Omental fat pad (tissue), 4 donors: Measurements from ENCODE around the gene PCMTD2. TPM values are rescaled to one million over a fixed set of nuclear protein-coding genes. Genes with fewer than 3 reads are reported as not detected.

Source experiments
- ATAC-seq: fragments of 150-250 bp; one replicate; pipeline ENCODE4 v1.9.1; 2016; ENCODE audit warnings: mild to moderate bottlenecking, moderate library complexity; ENCODE audit not compliant: low FRiP score
- DNase-seq: peaks from one replicate; pipeline ENCODE4 v3.0.0-alpha.2; 2019; ENCODE audit warnings: low spot score
- CTCF ChIP-seq, 3 donors: fragments of 450-650 bp; IDR thresholded peaks; one replicate each; pipeline ENCODE4 v1.5.1; 2016 to 2017; ENCODE audit warnings: antibody characterized with exemption in 3 of 3, mild to moderate bottlenecking in 3 of 3, moderate library complexity in 2 of 3
- total RNA-seq, 4 donors: library from RNA; depleted of rRNA; stranded (reverse); fragments of >200 nt; gene quantifications; one replicate each; pipeline ENCODE4 v1.1.0, GENCODE V29; 2016

The PCMTD2 gene
- total RNA-seq = 10 to 100 TPM; 31.7 to 97.9 (median 70.7) TPM

GRCh38 chr20:64255361-64256281 lies at the start of gene PCMTD2:
TSS of gene PCMTD2 (plus strand) at chr20:64255748. CDS start at chr20:64259966, 4,218 bp downstream.
- peak; percentile 67 for DNase-seq
- ATAC-seq = peak; percentile 95
- TF ChIP-seq CTCF (IDR thresholded peaks at IDR 0.05) = no peak

DNA sequence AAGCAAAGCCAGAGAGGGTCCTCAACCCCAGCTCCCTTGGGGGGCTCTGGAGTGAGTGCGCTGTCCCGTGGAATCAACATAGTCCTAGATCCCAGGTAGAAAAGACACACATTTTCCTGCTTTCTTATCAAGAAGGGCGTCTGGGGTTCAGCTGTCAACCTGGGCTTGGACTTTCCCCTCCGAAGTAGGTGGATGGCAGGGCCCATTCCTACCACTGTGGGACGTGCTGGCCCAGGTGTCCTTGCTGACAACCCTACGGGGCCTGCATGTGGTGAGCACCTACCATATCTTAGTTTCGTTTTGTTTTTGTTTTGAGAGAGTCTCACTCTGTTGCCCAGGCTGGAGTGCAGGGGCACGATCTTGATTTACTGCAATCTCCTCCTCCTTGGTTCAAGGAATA lies 48.9 kb upstream of the PCMTD2 start:
- DNase-seq (no peak), ATAC-seq (no peak)
- no peak for TF ChIP-seq CTCF (IDR thresholded peaks at IDR 0.05)

GRCh38 chr20:64207641-64208590 lies 47.6 kb upstream of the PCMTD2 start:
- ATAC-seq (no peak), DNase-seq (no peak)
- TF ChIP-seq CTCF (IDR thresholded peaks at IDR 0.05) = no peak

DNA sequence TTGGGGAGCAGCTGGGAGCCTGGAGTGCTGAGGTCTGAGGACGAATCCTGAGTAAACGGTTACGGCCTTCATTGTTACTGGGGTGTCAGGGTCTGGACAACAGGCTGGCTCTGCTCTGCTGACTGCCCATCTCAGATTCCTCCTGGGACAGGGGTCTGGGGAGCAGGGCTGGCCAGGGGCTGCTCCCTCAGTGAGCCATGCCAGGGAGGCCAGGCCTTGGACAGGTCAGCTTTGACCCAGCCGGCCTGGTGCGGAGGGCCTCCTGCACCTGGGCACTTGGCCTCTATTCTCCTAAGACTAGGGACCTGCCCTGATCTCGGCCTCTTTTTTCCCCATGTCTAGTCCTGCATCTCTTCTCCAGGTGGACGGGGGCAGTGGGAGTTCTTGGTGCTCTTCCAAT lies 46.4 kb upstream of the PCMTD2 start:
- DNase-seq = no peak
- TF ChIP-seq CTCF (IDR thresholded peaks at IDR 0.05) = no peak
- ATAC-seq = no peak

- no peak for ATAC-seq
- DNase-seq = no peak
- TF ChIP-seq CTCF (IDR thresholded peaks at IDR 0.05) = no peak
Observed at GRCh38 chr20:64210656-64211369, 44.7 kb upstream of the PCMTD2 start.

DNA sequence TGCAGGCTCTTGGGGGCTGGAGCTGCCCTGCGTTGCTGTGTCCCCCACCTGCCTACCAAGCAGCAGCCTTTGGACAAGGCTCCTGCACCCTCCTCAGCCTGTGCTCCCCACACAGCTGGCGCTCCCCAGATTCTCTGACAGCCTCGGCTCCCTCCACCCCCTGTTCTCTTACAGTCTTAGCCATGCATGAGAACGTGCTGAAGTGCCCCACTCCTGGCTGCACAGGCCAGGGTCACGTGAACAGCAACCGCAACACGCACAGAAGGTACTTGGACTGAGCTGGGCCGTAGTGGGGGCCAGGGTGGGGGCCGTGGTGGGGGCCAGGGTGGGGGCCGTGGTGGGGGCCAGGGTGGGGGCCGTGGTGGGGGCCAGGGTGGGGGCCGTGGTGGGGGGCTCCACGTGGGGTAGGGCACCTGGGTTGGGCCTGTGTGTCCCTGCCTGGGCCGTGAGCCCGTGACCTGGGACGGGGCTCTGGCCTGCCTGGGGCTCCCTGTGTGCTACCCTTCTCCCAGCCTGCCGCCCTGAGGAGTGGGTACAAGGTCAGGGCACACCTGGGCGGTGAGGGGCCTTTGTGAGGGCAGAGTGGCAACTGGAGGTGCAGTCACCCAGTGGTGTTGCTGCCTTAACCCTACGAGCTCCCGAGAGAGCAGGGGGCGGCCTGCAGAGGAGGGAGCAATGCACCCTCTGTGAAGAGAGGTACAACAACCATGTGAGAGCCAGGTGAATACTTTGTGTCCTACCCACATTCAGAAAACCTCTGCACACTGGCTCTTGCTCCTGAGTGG lies 43.5 kb upstream of the PCMTD2 start:
- no peak for ATAC-seq
- no peak for DNase-seq
- no peak for TF ChIP-seq CTCF (IDR thresholded peaks at IDR 0.05)
